ENCODE measurements around the gene ENTPD1.
"Not testable (repeated sequence)": the region's sequence is repeated elsewhere in the genome, so short reads cannot be mapped to it uniquely, and the experiment has no call there.

ENTPD1 gene

GRCh38 chr10:95872158-95872711 is 116.3 kb downstream of the ENTPD1 start:
- DNase-seq, result no peak

GRCh38 chr10:95873139-95873538 is 117.2 kb downstream of the ENTPD1 start:
- no peak for DNase-seq

- DNase-seq, result no peak
Observed at GRCh38 chr10:95873651-95874050, 117.7 kb downstream of the ENTPD1 start.

- DNase-seq, result not testable (repeated sequence)
Observed at GRCh38 chr10:95874783-95875182, 118.8 kb downstream of the ENTPD1 start.

GRCh38 chr10:95876756-95877155 is 120.8 kb downstream of the ENTPD1 start:
- DNase-seq, result no peak

GRCh38 chr10:95877881-95878280 is 121.9 kb downstream of the ENTPD1 start:
- no peak for DNase-seq

- no peak for DNase-seq
Observed at GRCh38 chr10:95880704-95881103, 124.7 kb downstream of the ENTPD1 start.

GRCh38 chr10:95881316-95881715 is 125.4 kb downstream of the ENTPD1 start:
- no peak for DNase-seq

- DNase-seq, result no peak
Observed at GRCh38 chr10:95889830-95890229, 133.9 kb downstream of the ENTPD1 start.

GRCh38 chr10:95896071-95896850 is 140.3 kb downstream of the ENTPD1 start:
- no peak for DNase-seq

- DNase-seq, result not testable (repeated sequence)
Observed at GRCh38 chr10:95905897-95906580, 150.1 kb downstream of the ENTPD1 start.

GRCh38 chr10:95906677-95907455 is 150.9 kb downstream of the ENTPD1 start:
- peak in 5 of 6 experiments; percentile 4 to 61 (median 27) for DNase-seq

GRCh38 chr10:95907456-95908253 is 151.7 kb downstream of the ENTPD1 start, which contains the start of gene CC2D2B:
CC2D2B (plus strand) TSS chr10:95907975; CDS start chr10:95911324, 3,349 bp downstream.
- DNase-seq, result peak in 5 of 6 experiments; percentile 30 to 77 (median 42)

GRCh38 chr10:95908450-95908849 is 152.5 kb downstream of the ENTPD1 start:
- DNase-seq, result no peak

GRCh38 chr10:95909561-95909960 is 153.6 kb downstream of the ENTPD1 start:
- no peak for DNase-seq

- DNase-seq, result not testable (repeated sequence)
Observed at GRCh38 chr10:95916039-95916438, 160.1 kb downstream of the ENTPD1 start.

All from stimulated activated naive CD4-positive, alpha-beta T cell (primary cell).